CD4-positive, alpha-beta T cell (primary cell): ENCODE results near the gene ABHD16B. TPM values are rescaled to one million over a fixed set of nuclear protein-coding genes. Genes with fewer than 3 reads are reported as not detected.

Experiments
- ATAC-seq: fragments of 200-7000 bp; cut with Tn5 transposase; one replicate; pipeline ENCODE4 v1.10.0; 2022; ENCODE audit warnings: mild to moderate bottlenecking; ENCODE audit not compliant: poor library complexity
- CTCF ChIA-PET: fragments of 350-600 bp; sonication (Branson Sonifier 250); formaldehyde crosslinking; loops from one replicate; lab custom pipeline; 2021; ENCODE audit warnings: antibody characterized with exemption, inconsistent platforms; lab: Charles Lee
- POLR2A ChIA-PET: fragments of 350-600 bp; sonication (Branson Sonifier 250); formaldehyde crosslinking; loops from one replicate; lab custom pipeline; 2021; ENCODE audit warnings: antibody characterized with exemption, inconsistent platforms; lab: Charles Lee
- DNase-seq, 14 experiments: peaks; one replicate each; pipeline ENCODE4 v3.0.0-alpha.2; 2013 to 2020; ENCODE audit warnings: mixed read lengths in 2 of 14
- H3K27ac ChIP-seq, 2 donors: one replicate each; pipeline versions ENCODE4 v1.5.1 to v1.7.0; 2013; ENCODE audit warnings: low read length in 2 of 2, low read depth in 1 of 2, mild to moderate bottlenecking in 1 of 2
- H3K27me3 ChIP-seq, 2 experiments: 1 replicate in 1 of 2; 2 replicates in 1 of 2; pipeline versions ENCODE4 v1.6.1 to v1.7.0; 2013; ENCODE audit warnings: low read length in 2 of 2, control low read depth in 1 of 2, mild to moderate bottlenecking in 1 of 2, moderate library complexity in 1 of 2; ENCODE audit not compliant: insufficient read depth in 2 of 2, control insufficient read depth in 1 of 2
- H3K36me3 ChIP-seq: one replicate; pipeline ENCODE4 v1.6.1; 2013; ENCODE audit warnings: low read length, control low read depth; ENCODE audit not compliant: insufficient read depth
- H3K4me1 ChIP-seq: one replicate; pipeline ENCODE4 v1.6.1; 2013; ENCODE audit warnings: low read length, control low read depth; ENCODE audit not compliant: insufficient read depth
- H3K4me3 ChIP-seq: one replicate; pipeline ENCODE4 v1.5.1; 2013; ENCODE audit warnings: mild to moderate bottlenecking, low read length, moderate library complexity
- H3K9me3 ChIP-seq, 2 experiments: 1 replicate in 1 of 2; 2 replicates in 1 of 2; pipeline versions ENCODE4 v1.6.1 to v1.7.0; 2013; ENCODE audit warnings: low read length in 2 of 2, mild to moderate bottlenecking in 2 of 2, control low read depth in 1 of 2, moderate library complexity in 1 of 2; ENCODE audit not compliant: control insufficient read depth in 1 of 2, insufficient read depth in 1 of 2
- H3K27ac Mint-ChIP-seq: one replicate; pipeline ENCODE4 v1.8.0; 2020; ENCODE audit warnings: mixed read lengths
- H3K27me3 Mint-ChIP-seq: one replicate; pipeline ENCODE4 v1.8.0; 2021; ENCODE audit warnings: mixed read lengths
- H3K36me3 Mint-ChIP-seq: one replicate; pipeline ENCODE4 v1.8.0; 2021; ENCODE audit warnings: low read depth, mixed read lengths
- H3K4me1 Mint-ChIP-seq: one replicate; pipeline ENCODE4 v1.8.0; 2021; ENCODE audit warnings: low read depth, mixed read lengths
- H3K4me3 Mint-ChIP-seq: one replicate; pipeline ENCODE4 v1.8.0; 2020; ENCODE audit warnings: mild to moderate bottlenecking, mixed read lengths
- H3K9me3 Mint-ChIP-seq: one replicate; pipeline ENCODE4 v1.8.0; 2020; ENCODE audit warnings: mixed read lengths
- CTCF ChIP-seq: fragments of 200-600 bp; IDR thresholded peaks from one replicate; pipeline ENCODE4 v1.8.0; 2022; ENCODE audit warnings: antibody characterized with exemption, mild to moderate bottlenecking
- intact Hi-C, 2 experiments: fragments of 100-400 bp; cut with DNase I in 1 of 2; cut with micrococcal nuclease in 1 of 2; formaldehyde crosslinking; loops; one replicate each; pipeline versions ENCODE4 v1.15.1 to v1.9.0; 2023 to 2025; cut with DNase I, micrococcal nuclease
- total RNA-seq, 174 experiments: library from RNA in 2 of 174; stranded (reverse) in 2 of 174; gene quantifications; one replicate each; pipeline ENCODE4 v1.2.3 and lab custom pipeline; 2021 to 2026

The ABHD16B gene
- total RNA-seq, 2 experiments from 2014 or later = not detected

DNA sequence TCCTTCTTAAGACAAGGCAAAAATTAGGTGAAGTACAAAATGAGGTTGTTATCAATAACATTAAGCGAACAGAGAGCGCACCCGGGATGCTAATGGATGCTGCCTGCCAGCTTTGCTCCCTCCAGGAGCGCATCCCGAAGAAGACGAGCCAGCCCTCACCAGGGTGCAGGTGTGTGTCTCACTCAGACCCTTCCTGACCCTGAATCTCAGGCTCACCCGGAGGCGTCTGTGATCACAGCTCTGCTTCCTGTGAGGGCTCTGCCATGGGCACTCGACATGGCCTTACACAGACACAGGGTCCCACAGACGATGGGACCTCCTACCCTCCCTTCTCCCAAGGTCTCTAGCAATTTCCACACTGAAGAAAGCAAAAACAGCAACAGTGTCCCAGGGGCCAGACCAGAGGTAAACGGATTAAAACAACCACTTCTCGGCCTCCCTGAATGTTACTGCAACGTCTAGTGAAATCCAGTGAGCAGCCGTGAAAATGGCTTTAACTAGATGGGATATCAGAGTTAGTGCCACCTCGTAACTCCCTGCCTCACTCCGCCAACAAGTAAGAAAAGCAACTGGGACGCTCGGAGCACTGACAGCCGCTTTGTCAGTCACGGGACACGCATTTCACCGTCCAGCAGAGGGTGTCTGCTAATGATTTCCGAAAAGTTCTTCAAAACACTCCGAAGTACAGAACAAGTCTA, 41.9 kb upstream of the ABHD16B start:
- Histone ChIP-seq H3K27ac (no peak overlapping the region), H3K27me3 (peaks cover 0 to 5% of the 10 kb centered on the region in 2 experiments), H3K4me3 (no peak overlapping the region), H3K9me3 (no peaks in the 10 kb centered on the region), H3K4me1 (no peaks in the 10 kb centered on the region), H3K36me3 (no peaks in the 10 kb centered on the region)
- DNase-seq = peak in 2 of 14 experiments; percentile 19 to 29
- no peaks in the 10 kb centered on the region for H3K9me3 Mint-ChIP-seq
- no peaks in the 10 kb centered on the region for H3K36me3 Mint-ChIP-seq
- peak overlapping the region; percentile 30 for H3K4me3 Mint-ChIP-seq
- intact Hi-C loops = no loop called here
- TF ChIP-seq CTCF = no peak
- peaks cover 5% of the 10 kb centered on the region for H3K4me1 Mint-ChIP-seq
- CTCF ChIA-PET = no interaction called here
- peak; percentile 14 for ATAC-seq
- H3K27ac Mint-ChIP-seq = no peak overlapping the region
- H3K27me3 Mint-ChIP-seq = peaks cover 11% of the 10 kb centered on the region
- POLR2A ChIA-PET = interaction anchor here (1.0 kb wide), 1 partner anchor 39 kb away, joined by 3 read pairs; no protein-coding TSS in a partner anchor

DNA sequence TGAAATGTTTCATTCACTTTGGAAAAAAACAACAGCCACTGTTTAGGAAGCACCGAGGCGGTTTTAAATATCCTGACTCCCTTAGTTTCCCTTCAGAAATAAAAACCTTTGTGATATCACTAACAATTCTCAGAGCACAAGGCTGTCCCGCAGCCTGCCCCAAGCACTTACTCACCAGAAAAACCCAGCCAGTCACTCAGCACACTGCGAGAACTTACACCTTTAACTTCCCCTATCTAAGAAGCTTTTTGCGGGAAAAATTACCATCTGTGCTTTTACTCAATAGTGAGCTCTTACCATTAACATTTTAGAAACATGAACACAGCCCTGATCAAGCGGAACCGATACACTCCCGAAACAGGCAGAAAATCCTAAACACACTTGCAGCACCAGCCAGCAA, 39.5 kb upstream of the ABHD16B start:
- CTCF ChIA-PET = no interaction called here
- POLR2A ChIA-PET = no interaction called here
- Histone ChIP-seq H3K4me3 (no peak overlapping the region), H3K27me3 (peaks cover 15% of the 10 kb centered on the region in 2 experiments), H3K9me3 (no peaks in the 10 kb centered on the region), H3K4me1 (no peaks in the 10 kb centered on the region), H3K36me3 (no peaks in the 10 kb centered on the region), H3K27ac (no peak overlapping the region)
- Mint-ChIP-seq H3K27ac (no peak overlapping the region), H3K4me1 (peaks cover 5% of the 10 kb centered on the region), H3K27me3 (peaks cover 26% of the 10 kb centered on the region), H3K9me3 (no peaks in the 10 kb centered on the region), H3K4me3 (no peak overlapping the region), H3K36me3 (no peaks in the 10 kb centered on the region)
- DNase-seq = no peak
- intact Hi-C loops = no loop called here
- no peak for TF ChIP-seq CTCF
- no peak for ATAC-seq

- POLR2A ChIA-PET = no interaction called here
- H3K27me3 Mint-ChIP-seq = peaks cover 29% of the 10 kb centered on the region
- H3K9me3 Mint-ChIP-seq = no peaks in the 10 kb centered on the region
Measured at GRCh38 chr20:63822276-63822696, 39.0 kb upstream of the ABHD16B start.

More at GRCh38 chr20:63822276-63822696, 39.0 kb upstream of the ABHD16B start:
- Histone ChIP-seq H3K27me3 (peaks cover 18% of the 10 kb centered on the region in 2 experiments), H3K4me3 (no peak overlapping the region), H3K9me3 (no peaks in the 10 kb centered on the region), H3K4me1 (no peaks in the 10 kb centered on the region), H3K27ac (no peak overlapping the region), H3K36me3 (no peaks in the 10 kb centered on the region)
- CTCF ChIA-PET = no interaction called here
- no peak for DNase-seq
- ATAC-seq = no peak
- H3K4me3 Mint-ChIP-seq = no peak overlapping the region
- TF ChIP-seq CTCF = no peak
- no peak overlapping the region for H3K27ac Mint-ChIP-seq
- H3K36me3 Mint-ChIP-seq = no peaks in the 10 kb centered on the region
- intact Hi-C loops = no loop called here
- peaks cover 5% of the 10 kb centered on the region for H3K4me1 Mint-ChIP-seq
